Prostate gland (tissue), 2 donors: Measurements from ENCODE around the gene TARBP1. TPM values are rescaled to one million over a fixed set of nuclear protein-coding genes. Genes with fewer than 3 reads are reported as not detected.

Experiments
- DNase-seq: peaks from one replicate; pipeline ENCODE4 v3.0.0-alpha.2; 2019; ENCODE audit warnings: low spot score
- H3K27ac ChIP-seq, 2 donors: fragments of 200-600 bp; sonication (generic); 2 replicates each; pipeline ENCODE4 v1.5.1; 2017 to 2019
- H3K27me3 ChIP-seq: fragments of 200-600 bp; sonication (generic); replicated peaks from 2 replicates; pipeline ENCODE4 v1.5.1; 2019; ENCODE audit not compliant: insufficient read depth
- H3K36me3 ChIP-seq, 2 donors: fragments of 200-600 bp; sonication (generic); 1 replicate in 1 of 2; 2 replicates in 1 of 2; pipeline versions ENCODE4 v1.5.1 to v1.8.1; 2017 to 2019
- H3K4me1 ChIP-seq: fragments of 200-600 bp; sonication (generic); replicated peaks from 2 replicates; pipeline ENCODE4 v1.5.1; 2019
- H3K4me3 ChIP-seq, 2 donors: fragments of 200-600 bp; sonication (generic); 2 replicates each; pipeline ENCODE4 v1.5.1; 2017 to 2019
- H3K9me3 ChIP-seq: fragments of 200-600 bp; sonication (generic); 2 replicates; pipeline ENCODE4 v1.5.1; 2017
- POLR2A ChIP-seq: fragments of 450-650 bp; IDR thresholded peaks from one replicate; pipeline ENCODE4 v1.6.1; 2016; ENCODE audit warnings: antibody characterized with exemption, mild to moderate bottlenecking
- POLR2AphosphoS5 ChIP-seq: sonication (generic); formaldehyde crosslinking; IDR thresholded peaks from one replicate; pipeline ENCODE4 v1.6.1; 2017; ENCODE audit warnings: antibody characterized with exemption
- WGBS: methylation state at CpG from one replicate; pipeline ENCODE4 v1.1.5; 2018; 5-methylcytosine and 5-hydroxymethylcytosine counted together
- intact Hi-C: fragments of 100-400 bp; cut with DNase I; formaldehyde crosslinking; loops from one replicate; pipeline ENCODE4 v1.14.2; 2022
- total RNA-seq, 2 donors: library from RNA; depleted of rRNA; stranded (reverse); fragments of >200 nt; gene quantifications; one replicate each; pipeline ENCODE4 v1.1.0, GENCODE V29; 2016
- TF ChIP-seq, protein P1 (sequence below), 4 experiments: fragments of 200-600 bp in 2 of 4; fragments of 450-650 bp in 2 of 4; sonication (generic) in 2 of 4; IDR thresholded peaks; 1 replicate in 3 of 4; 2 replicates in 1 of 4; pipeline ENCODE4 v1.5.1; 2016 to 2019; ENCODE audit warnings: antibody characterized with exemption in 4 of 4, mild to moderate bottlenecking in 2 of 4, moderate library complexity in 2 of 4

Gene TARBP1
- total RNA-seq, 2 donors from 2014 or later: 24.8 to 33.0 TPM

DNA sequence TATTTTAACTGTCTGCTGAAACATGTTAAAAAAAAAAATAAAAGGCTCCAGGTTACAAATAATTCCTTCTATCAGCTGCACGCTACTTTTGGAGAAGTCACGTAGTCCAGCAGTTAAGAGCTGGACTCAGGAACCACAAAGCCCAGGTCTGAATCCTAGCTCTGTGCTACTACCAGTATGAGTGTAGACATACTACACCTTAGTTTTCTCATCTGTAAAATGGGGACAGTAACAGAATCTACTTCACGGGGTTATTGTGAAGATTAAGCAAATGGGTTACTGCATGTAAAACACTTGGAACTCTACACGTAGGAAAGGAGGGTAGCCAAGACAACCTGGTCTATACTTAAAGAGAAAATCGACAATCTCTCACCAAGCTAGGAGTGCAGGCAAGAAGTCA lies 48.3 kb downstream of the TARBP1 start:
- Histone ChIP-seq H3K36me3 (no peaks in the 10 kb centered on the region), H3K9me3 (no peaks in the 10 kb centered on the region), H3K4me1 (no peaks in the 10 kb centered on the region), H3K27ac (no peak overlapping the region), H3K4me3 (no peak overlapping the region), H3K27me3 (no peaks in the 10 kb centered on the region)
- 94% methylated on average over 5 of the region's 5 CpGs for WGBS
- TF ChIP-seq POLR2A (no peak), POLR2AphosphoS5 (no peak)
- TF ChIP-seq, protein P1, sequence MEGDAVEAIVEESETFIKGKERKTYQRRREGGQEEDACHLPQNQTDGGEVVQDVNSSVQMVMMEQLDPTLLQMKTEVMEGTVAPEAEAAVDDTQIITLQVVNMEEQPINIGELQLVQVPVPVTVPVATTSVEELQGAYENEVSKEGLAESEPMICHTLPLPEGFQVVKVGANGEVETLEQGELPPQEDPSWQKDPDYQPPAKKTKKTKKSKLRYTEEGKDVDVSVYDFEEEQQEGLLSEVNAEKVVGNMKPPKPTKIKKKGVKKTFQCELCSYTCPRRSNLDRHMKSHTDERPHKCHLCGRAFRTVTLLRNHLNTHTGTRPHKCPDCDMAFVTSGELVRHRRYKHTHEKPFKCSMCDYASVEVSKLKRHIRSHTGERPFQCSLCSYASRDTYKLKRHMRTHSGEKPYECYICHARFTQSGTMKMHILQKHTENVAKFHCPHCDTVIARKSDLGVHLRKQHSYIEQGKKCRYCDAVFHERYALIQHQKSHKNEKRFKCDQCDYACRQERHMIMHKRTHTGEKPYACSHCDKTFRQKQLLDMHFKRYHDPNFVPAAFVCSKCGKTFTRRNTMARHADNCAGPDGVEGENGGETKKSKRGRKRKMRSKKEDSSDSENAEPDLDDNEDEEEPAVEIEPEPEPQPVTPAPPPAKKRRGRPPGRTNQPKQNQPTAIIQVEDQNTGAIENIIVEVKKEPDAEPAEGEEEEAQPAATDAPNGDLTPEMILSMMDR (IDR thresholded peaks at IDR 0.05): no peak
- intact Hi-C loops: no loop called here
- DNase-seq: no peak

DNA sequence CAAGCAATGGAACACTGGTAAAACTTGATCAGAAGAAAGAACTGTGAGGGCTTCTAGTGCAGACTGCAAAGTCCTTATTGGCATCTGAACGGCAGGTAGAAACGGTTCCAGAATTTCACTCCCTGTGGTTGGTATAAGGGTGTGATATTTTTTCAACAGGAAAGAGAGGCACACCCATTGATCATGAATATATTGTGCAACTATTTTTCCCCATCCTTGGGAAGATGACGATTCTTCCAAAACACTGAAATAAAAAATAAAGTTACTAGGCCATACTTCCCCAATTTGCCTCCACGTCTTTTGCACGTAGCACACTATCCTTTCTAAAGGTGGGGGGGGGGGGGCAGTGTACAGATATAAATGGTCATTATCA lies 49.6 kb downstream of the TARBP1 start:
- WGBS: 90% methylated on average over 5 of the region's 5 CpGs
- H3K27me3 ChIP-seq: no peaks in the 10 kb centered on the region
- DNase-seq: no peak
- intact Hi-C loops: no loop called here
- TF ChIP-seq POLR2AphosphoS5: no peak
- TF ChIP-seq POLR2A: no peak
- TF ChIP-seq, protein P1 (IDR thresholded peaks at IDR 0.05): no peak
- no peaks in the 10 kb centered on the region for H3K36me3 ChIP-seq
- no peak overlapping the region for H3K4me3 ChIP-seq
- H3K27ac ChIP-seq: no peak overlapping the region
- no peaks in the 10 kb centered on the region for H3K9me3 ChIP-seq
- no peaks in the 10 kb centered on the region for H3K4me1 ChIP-seq

DNA sequence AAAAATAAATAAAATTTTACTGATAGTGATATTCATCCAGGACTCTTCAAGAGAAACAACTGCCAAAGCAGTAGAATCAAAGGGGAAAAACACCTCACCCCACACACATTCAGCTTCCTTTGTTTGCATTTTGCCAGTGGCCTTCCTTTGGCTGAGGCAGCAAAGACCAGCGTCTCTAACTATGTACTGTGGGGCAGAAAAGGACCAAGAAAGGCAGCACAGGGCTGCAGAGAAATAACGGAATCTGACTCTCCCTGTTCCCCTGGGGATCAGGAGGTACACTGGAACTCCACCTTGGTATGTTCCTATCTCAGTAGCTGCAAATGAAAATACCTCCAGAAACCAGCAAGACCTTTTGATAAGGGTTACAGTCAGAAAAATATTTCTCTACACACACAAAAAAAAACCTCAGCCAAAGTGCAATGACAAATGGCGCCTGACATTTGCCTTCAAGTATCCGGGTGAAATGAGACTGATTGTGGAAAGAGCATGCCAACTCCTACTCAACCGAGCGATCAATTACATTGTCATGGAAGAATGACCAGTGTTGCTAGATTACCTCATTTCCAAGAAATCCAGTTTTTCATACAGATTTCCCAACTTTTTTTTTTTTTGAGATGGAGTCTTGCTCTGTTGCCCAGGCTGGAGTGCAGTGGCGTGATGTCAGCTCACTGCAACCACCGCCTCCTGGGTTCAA lies 50.9 kb downstream of the TARBP1 start:
- no peak overlapping the region for H3K4me3 ChIP-seq
- H3K36me3 ChIP-seq: no peaks in the 10 kb centered on the region
- no peak overlapping the region for H3K27ac ChIP-seq
- DNase-seq: no peak
- TF ChIP-seq POLR2AphosphoS5 (no peak), POLR2A (no peak)
- TF ChIP-seq, protein P1 (IDR thresholded peaks at IDR 0.05): no peak
- no peaks in the 10 kb centered on the region for H3K27me3 ChIP-seq
- 87% methylated on average over 8 of the region's 8 CpGs for WGBS
- no peaks in the 10 kb centered on the region for H3K4me1 ChIP-seq
- no peaks in the 10 kb centered on the region for H3K9me3 ChIP-seq
- intact Hi-C loops: no loop called here

DNA sequence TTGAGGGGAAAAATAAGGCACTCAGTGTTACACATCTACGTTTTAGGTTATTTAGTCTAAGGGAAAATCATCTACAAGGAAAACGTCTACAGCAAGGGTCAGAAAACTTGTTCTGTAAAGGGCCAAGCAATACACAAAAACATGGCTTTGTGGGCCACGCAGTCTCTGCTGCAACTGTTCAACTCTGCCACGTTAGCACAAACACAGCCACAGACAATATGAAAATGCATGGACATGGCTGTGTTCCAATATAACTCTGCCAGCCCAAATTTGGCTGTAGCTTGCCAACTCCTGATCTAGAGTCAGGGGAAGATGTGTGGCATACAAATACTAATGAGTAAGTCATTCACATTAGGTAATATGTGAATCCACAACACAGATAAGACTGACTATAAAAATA lies 65.0 kb downstream of the TARBP1 start:
- TF ChIP-seq POLR2A (no peak), POLR2AphosphoS5 (no peak)
- TF ChIP-seq, protein P1 (IDR thresholded peaks at IDR 0.05): no peak
- no peaks in the 10 kb centered on the region for H3K36me3 ChIP-seq
- DNase-seq: no peak
- no peaks in the 10 kb centered on the region for H3K27me3 ChIP-seq
- H3K27ac ChIP-seq: no peak overlapping the region
- 84% methylated on average over 4 of the region's 4 CpGs for WGBS
- intact Hi-C loops: no loop called here
- no peaks in the 10 kb centered on the region for H3K9me3 ChIP-seq
- no peaks in the 10 kb centered on the region for H3K4me1 ChIP-seq
- H3K4me3 ChIP-seq: no peak overlapping the region

DNA sequence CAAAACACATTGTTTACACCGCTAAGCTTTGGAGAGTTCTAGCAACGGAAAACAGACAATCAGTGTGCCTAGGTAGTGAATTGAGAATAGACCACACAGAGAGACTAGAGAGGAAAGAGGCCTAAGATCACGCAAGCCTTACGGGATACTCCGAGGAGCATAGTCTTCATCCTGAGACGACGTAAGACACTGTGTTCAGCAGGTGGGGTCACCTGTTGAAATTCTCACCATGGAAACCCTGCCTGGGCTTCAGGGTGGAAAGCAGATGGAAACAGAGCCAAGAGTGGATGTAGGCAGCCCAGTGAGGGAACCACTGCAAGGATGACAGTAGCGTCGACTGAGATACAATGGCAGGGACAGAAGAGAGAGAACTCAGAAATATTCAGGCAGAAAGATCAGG lies 65.5 kb downstream of the TARBP1 start:
- Histone ChIP-seq H3K4me1 (no peaks in the 10 kb centered on the region), H3K9me3 (no peaks in the 10 kb centered on the region), H3K27ac (no peak overlapping the region), H3K36me3 (no peaks in the 10 kb centered on the region), H3K4me3 (no peak overlapping the region), H3K27me3 (no peaks in the 10 kb centered on the region)
- TF ChIP-seq, protein P1 (IDR thresholded peaks at IDR 0.05): no peak
- TF ChIP-seq POLR2AphosphoS5 (no peak), POLR2A (no peak)
- DNase-seq: no peak
- intact Hi-C loops: no loop called here
- WGBS: 96% methylated on average over 9 of the region's 9 CpGs
